ENCODE results near the gene CETN1.

DNA sequence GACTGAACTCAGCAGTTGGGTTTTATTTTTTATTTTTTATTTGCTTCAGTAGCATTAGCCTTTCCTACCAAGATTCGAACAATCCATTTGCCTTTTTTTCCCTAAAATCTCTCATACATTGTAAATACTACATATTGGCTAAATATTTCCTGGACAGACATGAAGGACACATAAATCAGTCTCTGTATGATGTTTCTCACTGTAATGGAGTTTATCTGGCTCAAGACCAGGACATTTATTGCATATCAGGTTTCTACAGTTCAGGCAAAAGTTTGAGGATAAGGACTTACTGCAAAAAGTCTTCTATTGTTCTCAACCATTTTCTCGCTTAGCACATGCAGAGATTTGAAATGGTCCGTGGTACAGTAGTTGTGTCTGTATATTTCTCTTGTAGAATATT is 19.9 kb downstream of the CETN1 start:
- TF ChIP-seq POLR2A (IDR thresholded peaks at IDR 0.05; ENCODE audit: low read depth, low read length) (no peak), POLR2AphosphoS5 (IDR thresholded peaks at IDR 0.05; ENCODE audit: low read depth, low read length) (no peak)
